TTC549 (cell line): ENCODE data around the gene CA5A.
"Not testable (repeated sequence)": the region's sequence is repeated elsewhere in the genome, so short reads cannot be mapped to it uniquely, and the experiment has no call there.

Experiments
- FAIRE-seq: peaks from 2 replicates; lab custom pipeline; 2012; peaks lifted over from hg19 to GRCh38; lab: Jason Lieb, UNC

CA5A gene

GRCh38 chr16:87864331-87864989 lies 71.9 kb downstream of the CA5A start:
- no peak for FAIRE-seq

- not testable (repeated sequence) for FAIRE-seq
Observed at GRCh38 chr16:87863327-87863635, 73.0 kb downstream of the CA5A start.

- not testable (repeated sequence) for FAIRE-seq
Observed at GRCh38 chr16:87862597-87863326, 73.6 kb downstream of the CA5A start.

- not testable (repeated sequence) for FAIRE-seq
Observed at GRCh38 chr16:87861300-87862099, 74.8 kb downstream of the CA5A start.

- no peak for FAIRE-seq
Observed at GRCh38 chr16:87860553-87861299, 75.6 kb downstream of the CA5A start.

GRCh38 chr16:87858151-87858993 lies 78.0 kb downstream of the CA5A start:
- not testable (repeated sequence) for FAIRE-seq

GRCh38 chr16:87856791-87857228 lies 79.5 kb downstream of the CA5A start:
- FAIRE-seq, result no peak

GRCh38 chr16:87855852-87856715 lies 80.2 kb downstream of the CA5A start:
- no peak for FAIRE-seq

- no peak for FAIRE-seq
Observed at GRCh38 chr16:87854907-87855683, 81.2 kb downstream of the CA5A start.

GRCh38 chr16:87854053-87854906 lies 82.0 kb downstream of the CA5A start:
- FAIRE-seq, result no peak

- no peak for FAIRE-seq
Observed at GRCh38 chr16:87853411-87854052, 82.8 kb downstream of the CA5A start.

GRCh38 chr16:87851601-87852000 lies 84.7 kb downstream of the CA5A start:
- no peak for FAIRE-seq

- FAIRE-seq, result no peak
Observed at GRCh38 chr16:87851141-87851587, 85.2 kb downstream of the CA5A start.

- FAIRE-seq, result no peak
Observed at GRCh38 chr16:87850009-87851006, 86.0 kb downstream of the CA5A start.

GRCh38 chr16:87849419-87850008 lies 86.8 kb downstream of the CA5A start:
- FAIRE-seq, result no peak

- FAIRE-seq, result no peak
Observed at GRCh38 chr16:87848676-87849345, 87.5 kb downstream of the CA5A start.
